HL-60 (cell line): ENCODE data around the gene TAPBP.

ENCODE experiments used
- CTCF ChIP-seq: IDR thresholded peaks from one replicate; pipeline ENCODE4 v1.5.1; 2011; ENCODE audit warnings: low read length, control low read depth, inconsistent platforms; ENCODE audit not compliant: insufficient read depth
- REST ChIP-seq: IDR thresholded peaks from 2 replicates; pipeline ENCODE4 v1.6.1; 2012; ENCODE audit warnings: low read depth; ENCODE audit not compliant: insufficient replicate concordance

DNA sequence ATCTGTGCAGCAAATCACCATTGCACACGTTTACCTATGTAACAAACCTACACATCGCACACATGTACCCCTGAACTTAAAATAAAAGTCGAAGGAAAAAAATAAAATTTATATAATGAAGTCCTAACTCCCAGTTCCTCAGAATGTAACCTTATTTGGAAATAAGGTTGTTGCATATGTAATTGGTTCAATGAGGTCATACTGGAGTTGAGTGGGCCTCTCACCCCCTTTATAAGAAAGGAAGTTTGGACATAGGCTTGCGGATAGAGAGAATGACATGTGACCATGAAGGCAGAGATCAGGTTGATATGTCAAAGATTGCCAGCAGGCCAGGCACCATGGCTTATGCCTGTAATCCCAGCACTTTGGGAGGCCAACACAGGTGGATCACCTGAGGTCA is 19.8 kb upstream of the TAPBP start:
- TF ChIP-seq CTCF (no peak), REST (no peak)
